Measurements from ENCODE around the gene KIAA0753. TPM values are rescaled to one million over a fixed set of nuclear protein-coding genes. Genes with fewer than 3 reads are reported as not detected.
"Not testable (repeated sequence)": the region's sequence is repeated elsewhere in the genome, so short reads cannot be mapped to it uniquely, and the experiment has no call there.

KIAA0753 gene
- total RNA-seq, 2 experiments from 2014 or later: 16.3 to 17.6 TPM

DNA sequence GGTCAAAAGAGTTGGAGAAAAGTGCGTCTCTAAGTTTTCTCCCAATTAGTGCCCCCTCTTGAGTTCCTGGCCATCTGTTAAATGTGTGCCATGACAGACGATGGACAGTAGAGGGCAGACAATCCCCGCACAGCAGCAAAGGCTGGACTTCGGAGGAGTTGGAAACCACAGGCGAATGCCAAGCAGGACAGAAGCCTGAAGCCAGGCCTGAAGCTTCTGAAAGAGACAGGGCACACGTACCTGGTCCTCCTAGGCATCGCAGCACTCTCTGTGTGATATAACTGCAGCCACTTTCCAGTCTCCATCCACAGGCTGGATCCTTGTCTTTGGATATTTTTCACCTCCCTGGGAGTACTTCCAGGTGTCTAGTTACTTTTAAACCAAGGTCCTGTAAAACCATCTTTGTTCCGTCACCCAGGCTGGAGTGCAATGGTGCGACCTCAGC, 25.6 kb upstream of the KIAA0753 start:
- Mint-ChIP-seq H3K27me3 (no peaks in the 10 kb centered on the region), H3K36me3 (ENCODE audit: low read depth) (no peaks in the 10 kb centered on the region), H3K27ac (no peak overlapping the region), H3K4me3 (no peak overlapping the region), H3K4me1 (peaks cover 12% of the 10 kb centered on the region), H3K9me3 (no peaks in the 10 kb centered on the region)
- DNase-seq: peak; percentile 54
- ChIA-PET CTCF (interaction anchor here (0.7 to 1.7 kb wide), 5 partner anchors 11 to 90 kb away, joined by 3 to 7 read pairs (median 3); partner anchors contain the start of genes C17orf100, MED31 and XAF1), POLR2A (interaction anchor here (0.7 kb wide), 1 partner anchor 84 kb away, joined by 3 read pairs; no protein-coding TSS in a partner anchor)

DNA sequence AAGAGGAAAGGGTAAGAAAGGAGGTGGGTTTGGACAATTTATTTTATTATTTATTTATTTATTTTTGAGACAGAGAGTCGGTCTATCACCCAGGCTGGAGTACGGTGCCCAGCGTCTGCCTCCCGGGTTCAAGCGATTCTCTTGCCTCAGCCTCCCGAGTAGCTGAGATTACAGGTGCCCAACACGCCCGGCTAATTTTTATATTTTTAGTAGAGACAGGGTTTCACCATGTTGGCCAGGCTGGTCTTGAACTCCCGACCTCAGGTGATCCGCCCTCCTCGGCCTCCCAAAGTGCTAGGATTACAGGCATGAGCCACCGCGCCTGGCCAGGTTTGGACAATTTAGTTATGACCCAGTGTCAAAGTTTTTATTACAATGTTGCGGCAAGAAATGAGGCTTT, 22.7 kb upstream of the KIAA0753 start:
- H3K9me3 Mint-ChIP-seq; CTCF ChIA-PET; H3K27me3 Mint-ChIP-seq; DNase-seq; H3K36me3 Mint-ChIP-seq (ENCODE audit: low read depth); POLR2A ChIA-PET; H3K4me3 Mint-ChIP-seq; H3K27ac Mint-ChIP-seq: not testable (repeated sequence)
- H3K4me1 Mint-ChIP-seq: peaks cover 29% of the 10 kb centered on the region

DNA sequence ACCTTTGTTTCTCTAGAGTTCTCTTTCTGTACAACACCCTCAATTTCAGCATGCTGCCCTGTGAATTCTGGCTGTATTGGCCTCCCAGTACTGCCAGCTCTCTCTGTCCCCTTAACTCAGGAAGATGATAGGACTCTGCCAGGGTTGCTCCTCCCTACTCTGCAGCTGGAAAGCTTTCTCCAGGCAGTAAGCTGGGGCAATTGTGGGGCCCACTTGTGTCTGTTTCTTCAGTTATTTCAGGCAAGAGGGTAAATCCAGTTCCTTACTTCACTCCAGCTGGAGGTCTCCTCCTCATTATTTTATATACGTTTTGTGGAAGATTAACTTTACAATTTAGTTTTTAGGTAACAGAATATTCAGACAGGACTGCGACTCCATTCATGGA, 20.9 kb upstream of the KIAA0753 start:
- Mint-ChIP-seq H3K27ac (no peak overlapping the region), H3K4me3 (no peak overlapping the region), H3K4me1 (peaks cover 34% of the 10 kb centered on the region), H3K9me3 (no peaks in the 10 kb centered on the region), H3K36me3 (ENCODE audit: low read depth) (peaks cover 3% of the 10 kb centered on the region), H3K27me3 (no peaks in the 10 kb centered on the region)
- no peak for DNase-seq
- POLR2A ChIA-PET: no interaction called here
- CTCF ChIA-PET: interaction anchor here (1.3 kb wide), 1 partner anchor 16 kb away, joined by 4 read pairs; no protein-coding TSS in a partner anchor

DNA sequence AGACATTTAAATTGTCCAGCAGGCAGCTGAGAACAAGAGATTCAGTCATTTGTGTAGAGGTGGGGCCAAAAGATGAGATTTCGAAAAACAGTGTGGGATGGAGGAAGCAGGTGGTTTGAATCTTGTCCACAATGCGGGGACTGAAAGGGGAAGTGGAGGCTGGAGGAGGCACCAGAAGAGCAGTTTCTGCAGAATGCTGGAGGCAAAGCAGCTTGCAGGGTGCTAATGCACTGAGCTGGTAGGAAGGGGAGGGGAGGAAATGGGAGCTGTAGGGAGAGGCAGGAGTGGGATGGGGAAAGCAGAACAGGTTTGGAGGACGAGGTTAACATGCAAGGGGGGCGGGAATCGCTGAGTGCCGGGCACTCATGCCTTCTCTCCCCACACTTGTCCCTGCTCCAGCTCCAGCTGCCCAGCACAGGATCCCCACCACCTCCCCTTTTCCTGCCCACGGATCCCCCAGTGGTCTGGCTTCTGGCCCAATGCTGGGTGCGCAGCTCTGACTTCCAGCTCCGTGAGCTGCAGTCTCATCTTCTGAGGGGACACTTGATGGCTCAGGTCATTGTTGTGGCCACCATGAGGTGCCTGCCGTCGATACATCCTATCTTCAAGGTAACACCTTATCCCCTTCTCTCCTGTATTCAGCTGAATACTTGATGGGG, 20.4 kb upstream of the KIAA0753 start:
- DNase-seq: no peak

DNA sequence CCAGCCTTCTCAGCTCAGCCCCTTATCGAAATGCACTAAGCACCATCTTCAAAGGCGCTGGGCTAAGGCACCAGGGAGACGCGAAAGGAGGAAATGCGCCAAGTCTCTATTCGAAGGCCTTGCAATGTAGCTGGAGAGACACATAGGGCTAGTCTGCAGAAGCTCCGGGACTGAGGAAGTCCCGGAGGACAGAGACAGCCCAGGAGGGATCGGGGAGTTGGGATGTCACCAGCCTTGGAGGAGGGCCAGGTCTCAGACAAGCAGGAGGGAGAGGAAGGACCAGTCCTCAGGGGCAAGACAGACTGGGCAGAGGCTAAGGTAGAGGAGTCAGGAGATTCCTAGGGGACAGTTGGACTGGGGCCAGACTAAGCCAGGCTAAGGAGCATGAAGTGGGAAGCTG, 19.6 kb upstream of the KIAA0753 start:
- peak overlapping the region; percentile 60 for H3K27ac Mint-ChIP-seq
- peaks cover 40% of the 10 kb centered on the region for H3K4me1 Mint-ChIP-seq
- no peaks in the 10 kb centered on the region for H3K9me3 Mint-ChIP-seq
- DNase-seq: no peak
- no peak overlapping the region for H3K4me3 Mint-ChIP-seq
- peaks cover 5% of the 10 kb centered on the region for H3K36me3 Mint-ChIP-seq (ENCODE audit: low read depth)
- CTCF ChIA-PET: interaction anchor here (0.6 to 1.3 kb wide), 3 partner anchors 11 to 440 kb away, joined by 3 to 4 read pairs (median 4); no protein-coding TSS in a partner anchor
- POLR2A ChIA-PET: no interaction called here
- H3K27me3 Mint-ChIP-seq: peaks cover 3% of the 10 kb centered on the region

More for the DNA sequence above, 20.4 kb upstream of the KIAA0753 start:
- ChIA-PET CTCF (interaction anchor here (1.3 kb wide), 1 partner anchor 17 kb away, joined by 4 read pairs; no protein-coding TSS in a partner anchor), POLR2A (no interaction called here)
- no peaks in the 10 kb centered on the region for H3K9me3 Mint-ChIP-seq
- H3K4me3 Mint-ChIP-seq: no peak overlapping the region
- no peaks in the 10 kb centered on the region for H3K27me3 Mint-ChIP-seq
- peak overlapping the region; percentile 3 for H3K27ac Mint-ChIP-seq
- peaks cover 34% of the 10 kb centered on the region for H3K4me1 Mint-ChIP-seq
- H3K36me3 Mint-ChIP-seq (ENCODE audit: low read depth): peaks cover 3% of the 10 kb centered on the region

DNA sequence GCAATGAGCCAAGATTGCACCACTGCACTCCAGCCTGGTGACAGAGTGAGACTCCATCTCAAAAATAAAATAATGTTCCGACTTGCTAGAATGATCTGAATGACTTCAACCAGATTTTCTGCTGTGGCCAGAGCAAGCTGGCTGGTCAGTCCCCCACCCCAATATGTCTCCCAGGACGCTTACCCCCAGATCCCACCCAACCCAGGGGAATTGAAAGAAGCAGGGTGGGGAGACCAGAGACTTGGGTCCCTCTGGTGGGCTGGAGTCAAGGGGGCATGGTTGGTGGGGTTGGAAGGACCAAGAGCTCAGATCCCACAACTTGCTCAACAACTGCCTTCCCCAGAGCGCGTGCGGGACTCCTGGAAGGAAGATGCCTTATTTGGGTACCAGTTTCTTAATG, 17.9 kb upstream of the KIAA0753 start:
- CTCF ChIA-PET, H3K27me3 Mint-ChIP-seq, POLR2A ChIA-PET, H3K9me3 Mint-ChIP-seq, H3K27ac Mint-ChIP-seq, DNase-seq: not testable (repeated sequence)
- peaks cover 11% of the 10 kb centered on the region for H3K36me3 Mint-ChIP-seq (ENCODE audit: low read depth)
- peak overlapping the region; percentile 90 for H3K4me3 Mint-ChIP-seq
- peaks cover 50% of the 10 kb centered on the region for H3K4me1 Mint-ChIP-seq

DNA sequence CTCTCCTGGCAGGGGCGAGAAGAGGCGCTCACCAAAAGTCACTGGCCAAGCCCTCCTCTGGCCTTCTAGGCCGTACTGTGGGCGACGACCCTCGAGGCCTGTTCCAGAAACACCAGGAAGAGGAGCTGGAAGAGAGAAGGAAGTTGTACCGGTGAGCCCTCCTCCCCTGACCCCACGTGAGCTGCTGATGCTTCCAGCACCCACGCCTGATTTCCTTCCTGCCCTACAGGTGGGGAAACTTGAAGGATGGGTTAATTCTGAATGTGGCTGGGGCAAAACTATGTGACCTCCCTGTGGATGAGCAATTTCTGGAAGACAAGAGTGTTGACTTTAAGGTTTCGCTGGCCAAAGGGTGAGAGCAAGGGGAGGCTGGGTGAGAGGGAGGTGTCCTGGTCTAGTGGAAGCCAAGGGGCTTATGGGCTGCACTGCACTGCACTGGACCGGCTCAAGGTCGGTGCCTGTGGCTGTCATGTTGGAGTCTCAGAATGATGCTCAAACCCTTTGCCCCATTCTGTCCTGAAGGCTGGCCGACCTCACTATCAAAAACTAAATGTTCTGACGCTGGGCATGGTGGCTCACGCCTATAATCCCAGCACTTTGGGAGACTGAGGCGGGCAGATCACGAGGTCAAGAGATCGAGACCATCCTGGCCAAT, 17.2 kb upstream of the KIAA0753 start:
- peaks cover 3% of the 10 kb centered on the region for H3K27me3 Mint-ChIP-seq
- peak overlapping the region; percentile 90 for H3K4me3 Mint-ChIP-seq
- DNase-seq: no peak
- peaks cover 14% of the 10 kb centered on the region for H3K36me3 Mint-ChIP-seq (ENCODE audit: low read depth)
- ChIA-PET POLR2A (no interaction called here), CTCF (interaction anchor here (1.5 kb wide), 1 partner anchor 13 kb away, joined by 3 read pairs; no protein-coding TSS in a partner anchor)
- peak overlapping the region; percentile 91 for H3K27ac Mint-ChIP-seq
- peaks cover 56% of the 10 kb centered on the region for H3K4me1 Mint-ChIP-seq
- H3K9me3 Mint-ChIP-seq: no peaks in the 10 kb centered on the region

DNA sequence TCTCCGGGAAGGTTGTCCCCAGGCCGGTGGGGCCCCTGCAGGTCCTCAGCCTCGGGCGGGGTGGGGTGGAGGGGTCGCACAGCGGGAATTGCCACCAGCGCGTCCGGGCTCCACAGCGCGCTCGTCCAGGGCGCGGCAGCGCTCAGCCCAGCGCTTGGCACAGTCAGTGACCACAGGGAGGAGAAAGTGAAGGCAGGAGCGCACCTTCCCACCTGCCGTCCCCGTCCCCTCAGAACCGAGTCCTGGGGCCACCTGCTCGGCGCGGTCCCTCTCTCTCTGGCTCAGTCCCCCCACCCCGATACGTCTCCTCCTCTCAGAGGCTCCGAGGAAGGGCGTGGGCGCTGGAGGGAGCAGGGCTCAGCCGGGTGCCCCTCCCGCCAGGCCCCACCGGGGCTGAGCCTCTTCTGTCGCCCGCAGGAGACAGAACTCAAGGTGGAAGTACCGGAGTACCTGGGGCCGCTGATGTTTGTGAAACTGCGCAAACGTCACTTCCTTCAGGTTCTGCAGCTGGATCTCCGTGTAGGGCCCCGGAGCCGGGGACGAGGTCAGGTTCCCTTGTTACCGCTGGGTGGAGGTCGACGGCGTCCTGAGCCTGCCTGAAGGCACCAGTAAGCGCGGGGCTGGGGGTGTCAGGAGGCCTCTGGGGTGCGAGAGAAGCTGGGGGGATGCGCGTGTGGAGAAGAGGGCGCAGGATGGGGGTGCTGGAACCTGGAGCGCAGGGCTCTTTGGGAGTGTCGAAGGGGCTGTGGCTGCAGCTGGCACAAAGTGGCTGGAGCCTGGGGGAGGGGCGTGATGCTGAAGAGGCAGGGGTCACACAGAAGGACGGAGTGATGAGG, 16.5 kb upstream of the KIAA0753 start:
- CTCF ChIA-PET: interaction anchor here (1.5 kb wide), 1 partner anchor 14 kb away, joined by 3 read pairs; no protein-coding TSS in a partner anchor
- H3K27me3 Mint-ChIP-seq, H3K9me3 Mint-ChIP-seq, POLR2A ChIA-PET: not testable (repeated sequence)
- Mint-ChIP-seq H3K4me3 (peak overlapping the region; percentile 90), H3K4me1 (peaks cover 63% of the 10 kb centered on the region), H3K27ac (peak overlapping the region; percentile 91), H3K36me3 (ENCODE audit: low read depth) (peaks cover 14% of the 10 kb centered on the region)
- DNase-seq: peak; percentile 63

DNA sequence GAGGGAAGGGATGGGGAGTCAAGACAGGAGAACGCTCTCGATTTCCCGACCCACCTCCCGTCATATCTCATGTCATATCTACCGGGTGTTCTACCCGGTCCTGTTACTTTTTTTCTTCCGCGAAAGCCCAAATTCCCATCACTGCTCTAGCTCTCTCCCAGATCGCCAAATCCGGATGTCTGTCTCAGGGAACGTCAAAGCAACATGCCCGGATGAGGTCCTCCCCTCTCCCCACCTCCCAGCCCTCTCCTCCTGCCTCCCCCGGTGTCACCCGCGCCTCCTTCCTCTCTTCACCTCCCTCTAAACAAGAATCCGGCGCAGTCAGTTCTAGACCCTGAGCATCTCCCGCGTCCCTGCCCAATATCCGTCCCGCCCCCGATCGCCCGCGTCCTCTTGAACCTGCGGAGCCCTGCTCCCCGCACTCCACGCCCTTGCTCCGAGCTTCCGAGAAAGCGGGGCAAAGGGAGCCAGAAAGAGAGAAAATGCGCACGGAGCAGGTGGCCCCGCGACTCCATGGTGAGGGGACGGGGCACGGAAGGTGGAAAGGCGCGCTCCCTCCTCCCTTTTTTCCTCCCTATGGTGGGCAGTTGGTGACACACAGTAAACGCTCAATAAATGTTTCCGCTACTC, 15.3 kb upstream of the KIAA0753 start:
- peaks cover 14% of the 10 kb centered on the region for H3K36me3 Mint-ChIP-seq (ENCODE audit: low read depth)

DNA sequence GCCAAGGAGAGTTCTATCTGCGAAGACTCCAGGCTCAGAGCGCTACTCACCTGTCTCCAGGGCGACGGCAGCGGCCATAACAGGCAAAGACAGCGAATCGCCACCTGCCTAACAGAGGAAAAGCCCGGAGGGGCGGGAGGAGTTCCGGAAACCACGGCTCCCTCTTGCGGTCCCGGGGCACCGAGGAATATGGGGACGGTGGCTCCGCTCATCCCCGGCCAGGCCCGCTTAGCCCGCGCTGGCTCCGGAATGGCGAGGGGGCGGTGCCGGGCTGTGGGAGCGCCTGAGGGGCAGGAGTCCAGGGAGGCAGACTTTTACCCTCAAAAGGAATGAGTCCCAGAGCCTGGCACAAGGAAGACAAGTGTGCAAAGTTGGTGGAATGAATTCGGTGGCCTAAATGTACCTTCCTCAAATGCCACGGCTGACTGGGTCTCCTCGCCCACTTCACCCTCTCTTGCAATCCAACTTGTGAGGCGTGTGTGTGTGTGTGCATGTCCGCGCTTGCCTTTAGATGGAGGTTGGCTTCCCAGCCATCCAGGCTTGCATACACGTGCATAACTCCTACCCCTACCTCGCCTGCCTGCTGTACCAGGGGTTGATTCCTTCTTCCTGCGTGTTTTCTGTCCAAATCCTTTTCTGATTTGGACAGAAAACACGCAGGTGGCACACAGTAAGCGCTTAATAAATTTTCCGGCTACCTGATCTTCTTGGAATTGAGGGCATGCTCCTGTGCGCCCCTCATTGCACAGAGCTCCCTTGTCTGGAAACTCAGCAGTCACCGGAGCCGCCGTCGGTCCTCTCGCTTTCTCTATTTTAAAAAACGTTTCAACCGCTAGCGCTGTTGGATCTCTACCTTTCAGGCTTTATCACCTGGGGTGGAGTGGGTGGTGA, 14.6 kb upstream of the KIAA0753 start:
- H3K27me3 Mint-ChIP-seq: peaks cover 3% of the 10 kb centered on the region
- DNase-seq: no peak
- ChIA-PET CTCF (interaction anchor here (0.6 kb wide), 1 partner anchor 13 kb away, joined by 3 read pairs; no protein-coding TSS in a partner anchor), POLR2A (no interaction called here)
- H3K27ac Mint-ChIP-seq: no peak overlapping the region
- peak overlapping the region; percentile 60 for H3K4me3 Mint-ChIP-seq
- H3K9me3 Mint-ChIP-seq: no peaks in the 10 kb centered on the region
- H3K36me3 Mint-ChIP-seq (ENCODE audit: low read depth): peaks cover 15% of the 10 kb centered on the region
- H3K4me1 Mint-ChIP-seq: peaks cover 53% of the 10 kb centered on the region

More for the DNA sequence above, 15.3 kb upstream of the KIAA0753 start:
- CTCF ChIA-PET, H3K27ac Mint-ChIP-seq, H3K27me3 Mint-ChIP-seq, H3K9me3 Mint-ChIP-seq, POLR2A ChIA-PET, DNase-seq: not testable (repeated sequence)
- Mint-ChIP-seq H3K4me1 (peaks cover 55% of the 10 kb centered on the region), H3K4me3 (peak overlapping the region; percentile 72)

DNA sequence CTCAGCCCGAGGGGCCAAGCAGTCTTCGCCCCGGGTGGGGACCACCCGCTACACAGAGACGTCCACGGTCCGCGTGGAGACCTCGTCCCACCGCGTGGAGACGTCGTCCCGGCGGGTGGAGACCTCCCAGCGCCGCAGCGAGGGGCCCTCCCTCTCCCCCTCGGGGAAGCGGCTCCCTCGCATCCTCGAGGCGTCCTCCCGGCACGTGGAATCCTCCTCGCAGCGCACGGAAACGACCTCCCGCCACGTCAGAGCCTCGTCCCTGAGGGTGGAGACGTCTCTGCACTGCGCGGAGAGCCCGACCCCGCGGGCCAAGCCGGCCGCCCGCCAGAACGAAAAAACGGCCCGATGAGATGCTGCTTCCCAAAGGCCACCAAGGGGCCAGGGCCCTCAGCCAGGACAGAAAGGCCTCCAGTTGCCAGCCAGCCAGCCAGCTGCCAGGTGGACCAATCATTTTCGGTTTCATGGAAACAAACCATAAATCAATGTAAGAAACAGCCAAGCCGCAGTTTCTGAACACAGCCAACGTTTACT, 11.5 kb upstream of the KIAA0753 start:
- H3K4me3 Mint-ChIP-seq: peak overlapping the region; percentile 61
- POLR2A ChIA-PET: interaction anchor here (1.0 kb wide), 1 partner anchor 10 kb away, joined by 6 read pairs; no protein-coding TSS in a partner anchor
- peaks cover 28% of the 10 kb centered on the region for H3K36me3 Mint-ChIP-seq (ENCODE audit: low read depth)
- DNase-seq: peak; percentile 40
- peaks cover 62% of the 10 kb centered on the region for H3K4me1 Mint-ChIP-seq
- H3K27me3 Mint-ChIP-seq: peaks cover 3% of the 10 kb centered on the region
- no peaks in the 10 kb centered on the region for H3K9me3 Mint-ChIP-seq
- CTCF ChIA-PET: interaction anchor here (1.3 kb wide), 1 partner anchor 14 kb away, joined by 4 read pairs; no protein-coding TSS in a partner anchor
- H3K27ac Mint-ChIP-seq: peak overlapping the region; percentile 67
